ENCODE results near the gene PPT2. TPM values are rescaled to one million over a fixed set of nuclear protein-coding genes. Genes with fewer than 3 reads are reported as not detected.
"Not testable (repeated sequence)": the region's sequence is repeated elsewhere in the genome, so short reads cannot be mapped to it uniquely, and the experiment has no call there.

Gene PPT2
- total RNA-seq, 1 experiment from 2014 or later = 90.2 TPM

DNA sequence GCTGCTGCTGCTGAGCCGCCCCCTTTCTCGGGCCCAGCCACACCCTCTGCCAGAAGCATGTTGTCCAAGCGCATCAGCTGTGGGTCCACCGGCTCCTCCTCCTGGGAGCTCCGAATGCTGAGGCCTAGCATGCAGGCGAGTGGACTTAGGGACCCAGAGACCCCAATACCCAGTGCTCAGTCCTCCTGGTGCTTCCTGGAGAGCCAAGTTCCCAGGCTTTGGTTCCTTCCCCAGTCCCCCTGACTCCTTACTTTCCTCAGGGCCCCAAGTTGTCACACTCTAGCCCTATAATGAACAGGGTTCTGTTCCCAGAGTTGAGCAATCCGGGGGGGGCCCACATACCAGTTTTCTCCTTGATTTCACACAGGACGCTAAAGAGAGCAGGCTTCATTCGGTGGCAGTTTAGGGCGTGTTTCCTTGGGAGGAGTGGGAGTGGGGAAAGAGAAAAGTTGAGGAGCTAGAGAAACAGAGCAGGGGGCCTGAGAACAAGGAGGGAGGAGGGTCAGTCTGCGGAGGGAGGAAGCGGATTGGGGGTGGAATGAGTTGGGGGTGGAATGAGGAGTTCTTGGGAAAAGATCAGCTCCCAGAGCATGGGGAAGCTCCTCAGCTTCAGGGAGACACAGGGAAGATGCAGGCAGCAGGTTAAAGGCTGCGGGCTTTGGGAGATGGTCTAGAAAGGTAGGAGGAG lies 34.6 kb downstream of the PPT2 start:
- no peak for DNase-seq (ENCODE audit: low read depth)

DNA sequence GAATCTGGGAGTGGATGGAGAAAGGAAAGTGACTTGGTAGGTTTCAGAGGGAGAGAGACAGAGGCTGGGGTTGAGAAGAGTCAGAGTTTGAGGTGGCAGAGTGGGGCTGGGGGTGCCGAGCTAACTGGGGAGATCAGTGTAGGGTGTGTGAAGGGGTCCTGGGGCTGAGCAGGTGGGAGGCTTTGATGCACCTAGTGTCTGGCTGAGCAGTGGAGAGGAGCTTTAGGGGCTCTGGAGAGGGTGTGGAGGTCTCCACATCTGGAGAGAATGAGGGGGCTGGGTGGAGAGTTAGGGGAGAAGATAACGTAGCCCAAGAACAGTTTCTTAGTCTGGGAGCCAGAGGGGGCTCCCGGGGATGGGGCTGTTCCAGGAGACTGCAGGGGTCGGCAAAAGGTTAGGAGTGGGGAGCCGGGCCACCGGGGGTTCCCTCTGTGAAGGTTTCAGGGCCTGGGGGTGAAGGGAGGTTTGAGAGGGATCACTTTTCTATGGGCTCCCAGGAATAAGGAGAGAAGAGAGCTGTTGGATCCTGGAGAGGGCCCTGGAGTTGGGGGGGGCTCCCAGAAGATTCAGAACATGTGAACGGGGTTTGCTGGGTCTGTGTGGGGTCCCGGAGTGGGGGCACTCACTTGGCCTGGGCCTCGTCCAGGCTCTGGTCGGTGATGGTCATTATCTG lies 35.3 kb downstream of the PPT2 start:
- no peak for DNase-seq (ENCODE audit: low read depth)

DNA sequence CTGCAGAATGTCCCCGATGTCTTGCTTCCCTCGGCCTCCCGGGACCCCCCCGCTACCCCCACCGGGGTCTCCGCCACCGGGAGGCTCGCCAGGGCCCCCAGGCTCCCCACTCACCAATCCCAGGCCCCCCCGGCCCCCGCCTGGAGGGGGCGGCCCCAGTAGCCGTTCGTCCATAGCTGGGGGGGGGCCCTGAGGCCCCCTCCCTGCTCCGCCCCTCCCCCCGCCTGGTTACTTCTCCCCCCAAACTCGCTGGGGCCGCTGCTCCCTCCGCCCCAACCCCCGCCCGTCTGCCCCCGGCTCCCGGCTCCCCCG lies 35.8 kb downstream of the PPT2 start:
- no peak for DNase-seq (ENCODE audit: low read depth)

DNA sequence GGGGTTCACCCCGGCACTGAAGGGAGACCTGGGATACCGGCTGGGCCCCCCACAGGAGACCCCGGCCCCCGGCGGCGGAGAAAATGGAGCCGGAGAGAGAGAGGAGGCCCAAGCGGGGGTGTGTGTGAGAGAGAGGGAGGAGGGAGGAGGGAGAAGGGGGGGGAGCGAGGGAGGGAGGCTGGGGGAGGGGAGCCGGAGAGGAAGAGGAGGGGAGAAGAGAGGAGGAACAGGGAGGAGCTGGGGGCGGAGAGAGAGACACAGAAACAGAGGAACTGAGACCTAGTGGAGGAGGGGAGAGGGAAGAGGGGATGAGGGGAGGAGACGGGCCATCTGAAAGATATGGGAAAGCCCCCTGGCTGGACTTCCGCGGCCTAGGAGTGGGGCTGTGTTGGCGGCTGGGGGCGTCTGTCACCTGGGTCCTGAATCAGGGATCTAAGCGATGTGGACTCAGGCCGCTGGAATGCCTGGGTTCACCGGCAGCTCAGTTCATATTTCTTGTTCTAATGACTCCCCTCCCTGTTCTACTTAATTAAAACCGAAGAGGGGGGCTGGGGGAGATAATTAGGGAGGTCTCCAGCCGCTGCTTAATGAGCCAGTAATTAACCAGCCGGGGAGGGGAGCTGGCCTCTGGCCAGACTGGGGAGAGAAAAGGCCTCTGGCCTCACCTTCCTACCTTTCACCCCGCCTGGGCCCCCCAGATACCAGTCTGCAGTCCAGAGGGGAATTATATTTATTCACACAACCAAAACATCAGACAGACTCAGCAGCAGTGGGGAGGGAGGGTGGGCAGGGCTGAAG lies 36.3 kb downstream of the PPT2 start, which contains the start of gene PBX2:
TSS of gene PBX2 (minus strand) at position 149 of the 798 bp plus-strand sequence. CDS start 287 bp downstream, outside the sequence.
- DNase-seq (ENCODE audit: low read depth) = peak; percentile 82

DNA sequence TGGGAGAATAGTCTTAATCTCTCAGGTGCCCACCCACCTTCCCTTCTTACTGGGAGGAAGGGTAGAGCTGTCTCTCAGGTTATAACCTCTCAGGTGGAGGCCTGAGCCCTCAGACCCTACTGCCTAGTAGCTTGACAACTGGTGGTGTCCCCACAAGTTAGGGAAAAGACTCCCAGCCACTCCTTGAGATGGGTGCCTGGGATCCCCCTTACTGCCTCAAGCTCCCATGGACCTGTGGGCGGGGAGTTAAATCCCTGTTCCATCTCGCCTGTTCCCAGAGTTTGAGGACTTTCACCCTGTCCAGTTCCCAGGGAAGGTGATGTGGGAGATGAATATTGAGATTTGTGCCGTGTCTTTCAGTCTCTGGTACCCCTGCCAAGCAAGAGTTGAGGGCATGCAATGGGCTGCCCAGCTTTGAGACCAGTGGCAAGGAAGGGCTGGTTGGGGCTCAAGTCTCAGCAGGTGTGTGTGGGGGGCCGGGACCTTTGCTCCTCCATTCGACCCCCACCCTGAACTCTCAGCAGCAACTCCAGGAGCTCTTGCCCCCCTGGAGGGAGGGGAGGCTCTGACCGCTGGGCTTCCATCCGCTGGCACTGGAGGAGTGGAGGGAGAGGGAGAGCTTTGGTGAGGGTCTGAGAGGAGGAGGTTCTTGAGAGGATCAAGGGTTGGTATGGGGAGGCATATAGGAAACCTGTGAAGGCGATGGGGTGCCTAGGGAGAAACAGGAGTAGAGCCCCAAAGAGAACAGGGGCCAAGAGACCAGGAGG lies 37.2 kb downstream of the PPT2 start:
- DNase-seq (ENCODE audit: low read depth) = no peak

DNA sequence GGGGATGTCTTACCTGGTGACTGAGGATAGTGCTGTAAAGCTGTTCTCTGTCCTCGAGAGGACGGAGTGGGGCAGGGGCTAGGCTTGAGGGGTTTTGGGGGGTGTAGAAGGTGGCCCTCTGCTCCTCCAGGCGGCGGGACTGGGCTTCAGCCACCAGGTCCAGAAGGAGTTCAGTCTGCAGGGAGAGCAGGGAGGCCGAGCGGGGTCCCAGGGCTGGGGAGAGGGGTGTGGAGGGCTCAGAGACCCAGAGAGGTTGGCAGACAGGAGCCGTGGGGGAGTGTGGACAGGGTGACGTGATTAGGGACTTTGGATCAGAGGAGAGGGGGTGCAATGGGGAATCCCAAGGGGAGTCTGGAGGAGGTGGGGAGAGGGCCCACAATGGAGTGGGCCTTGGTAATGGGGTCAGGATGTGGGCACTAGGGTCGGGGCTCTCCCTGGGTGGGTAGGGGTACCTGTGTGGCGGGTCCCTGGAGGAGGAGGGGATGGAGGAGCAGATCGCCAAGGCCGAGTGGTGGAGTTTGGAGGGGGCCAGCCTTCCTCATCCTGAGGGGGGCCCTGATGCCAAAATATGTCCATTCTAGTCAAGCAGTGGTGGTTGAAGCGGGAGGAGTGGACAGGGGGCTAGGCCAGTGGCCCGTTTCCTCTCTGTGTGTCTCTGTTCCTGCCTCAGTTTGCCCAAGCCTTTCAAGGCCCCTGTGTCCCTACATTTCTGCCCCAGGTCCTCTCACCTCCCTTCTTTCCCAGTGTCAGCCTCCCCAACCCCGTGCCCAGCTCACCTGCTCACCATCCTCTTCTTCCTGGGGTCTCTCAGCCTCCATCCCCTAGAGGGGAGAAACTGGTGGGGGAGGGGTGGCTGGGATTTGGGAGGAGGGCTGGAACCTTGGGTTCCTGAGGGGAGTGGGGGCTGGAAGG lies 38.0 kb downstream of the PPT2 start:
- no peak for DNase-seq (ENCODE audit: low read depth)

DNA sequence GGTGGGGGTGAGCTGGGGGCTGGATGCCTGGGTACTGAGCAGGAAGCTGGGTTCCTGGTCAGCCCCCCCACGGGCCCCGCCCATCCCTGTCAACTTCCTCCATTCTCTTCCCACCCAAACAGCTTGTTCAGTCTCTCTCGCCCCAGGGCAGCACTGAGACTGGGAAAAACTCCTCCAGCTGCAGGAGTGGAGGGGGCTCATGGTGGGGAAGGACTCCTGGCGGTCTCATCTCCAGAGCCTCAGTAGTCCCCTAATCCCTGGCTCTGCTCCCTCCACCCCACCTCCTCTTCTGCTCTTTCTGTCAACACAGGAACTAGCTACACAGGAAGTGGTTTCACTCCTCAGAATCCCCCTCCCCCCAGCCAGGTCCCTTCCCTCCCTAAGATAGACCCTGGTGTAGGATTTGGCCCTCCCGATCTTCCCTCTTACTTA lies 38.7 kb downstream of the PPT2 start, which contains the start of gene GPSM3:
TSS of gene GPSM3 (minus strand) at position 36 of the 432 bp plus-strand sequence. CDS start 130 bp downstream, outside the sequence.
- peak; percentile 84 for DNase-seq (ENCODE audit: low read depth)

DNA sequence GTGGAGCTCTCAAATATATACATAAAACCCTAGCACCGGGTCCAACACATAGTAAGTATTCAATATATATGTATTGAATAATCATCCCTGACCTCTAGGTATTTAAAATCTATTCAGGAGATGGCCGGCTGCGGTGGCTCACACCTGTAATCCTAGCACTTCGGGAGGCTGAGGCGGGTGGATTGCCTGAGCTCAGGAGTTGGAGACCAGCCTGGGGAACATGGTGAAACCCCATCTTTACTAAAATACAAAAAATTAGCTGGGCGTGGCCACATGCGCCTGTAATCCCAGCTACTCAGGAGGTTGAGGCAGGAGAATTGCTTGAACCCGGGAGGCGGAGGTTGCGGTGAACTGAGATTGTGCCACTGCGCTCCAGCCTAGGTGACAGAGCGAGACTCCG lies 39.2 kb downstream of the PPT2 start:
- DNase-seq (ENCODE audit: low read depth) = not testable (repeated sequence)

DNA sequence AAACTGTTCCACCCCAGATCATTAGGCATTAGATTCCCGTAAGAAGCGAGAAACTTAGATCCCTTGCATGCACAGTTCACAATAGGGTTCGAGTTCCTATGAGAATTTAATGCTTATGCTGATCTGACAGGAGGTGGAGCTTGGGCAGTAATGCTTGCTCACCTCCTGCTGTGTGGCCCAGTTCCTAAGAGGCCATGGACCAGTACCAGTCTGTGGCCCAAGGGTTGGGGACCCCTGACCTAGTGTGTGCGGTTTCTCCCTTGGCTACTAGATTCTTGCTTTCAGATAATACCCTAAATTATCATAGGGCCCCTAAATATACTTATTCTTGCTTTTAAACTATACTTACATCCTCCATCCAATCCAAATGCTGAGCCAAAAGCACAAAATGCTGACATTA lies 40.4 kb downstream of the PPT2 start:
- DNase-seq (ENCODE audit: low read depth) = no peak

DNA sequence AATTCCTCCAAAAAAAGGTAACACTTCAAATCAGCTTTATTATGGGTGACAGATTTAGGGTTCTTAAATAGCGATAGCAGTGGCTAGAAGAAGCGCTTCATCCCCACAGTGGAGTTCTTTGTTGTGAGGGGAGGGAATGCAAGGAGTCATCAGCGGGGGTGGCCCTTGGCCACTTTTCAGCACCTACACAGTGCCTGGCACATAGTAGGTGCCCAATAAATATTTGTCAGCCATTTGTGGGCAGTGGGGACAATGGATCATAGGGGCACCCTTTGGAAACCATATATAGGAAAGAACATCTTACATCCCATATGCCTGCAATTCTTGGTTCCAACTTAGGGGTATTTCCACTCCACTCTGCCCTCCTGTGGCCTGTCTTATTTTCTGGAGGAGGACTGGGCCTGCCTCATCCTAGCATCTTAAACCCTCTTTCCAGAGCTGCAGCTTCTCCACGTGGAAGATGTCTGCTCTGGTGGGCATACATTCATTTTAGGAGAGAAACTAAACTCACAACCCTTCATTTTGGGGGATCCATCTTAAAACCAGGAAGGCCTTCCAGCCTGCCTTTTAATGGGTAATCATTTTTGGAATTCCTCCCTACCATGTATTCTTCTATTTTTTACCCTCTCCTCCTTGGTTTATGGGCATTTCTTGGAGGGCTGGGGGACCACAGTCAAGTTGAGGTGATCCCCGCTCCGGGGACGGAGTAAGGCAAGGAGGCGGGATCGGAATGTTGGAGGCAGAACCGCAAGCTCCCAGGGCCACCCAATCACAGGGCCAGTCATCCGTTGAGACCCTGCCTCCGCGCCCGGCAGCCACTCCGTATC lies 41.1 kb downstream of the PPT2 start:
- peak; percentile 58 for DNase-seq (ENCODE audit: low read depth)

DNA sequence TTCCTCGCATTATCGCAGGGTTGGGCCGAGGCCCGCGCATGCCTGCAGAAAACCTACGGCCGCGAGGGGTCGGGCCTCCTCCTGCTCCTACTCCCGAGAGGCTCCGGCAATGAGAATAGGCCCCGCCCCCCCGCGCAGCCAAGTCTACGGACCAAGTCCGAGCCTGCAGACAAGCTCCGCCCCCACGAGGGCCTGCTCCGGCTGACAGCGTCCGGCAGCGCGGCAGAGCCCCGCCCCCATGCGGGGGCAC lies 41.6 kb downstream of the PPT2 start:
- peak; percentile 100 for DNase-seq (ENCODE audit: low read depth)

DNA sequence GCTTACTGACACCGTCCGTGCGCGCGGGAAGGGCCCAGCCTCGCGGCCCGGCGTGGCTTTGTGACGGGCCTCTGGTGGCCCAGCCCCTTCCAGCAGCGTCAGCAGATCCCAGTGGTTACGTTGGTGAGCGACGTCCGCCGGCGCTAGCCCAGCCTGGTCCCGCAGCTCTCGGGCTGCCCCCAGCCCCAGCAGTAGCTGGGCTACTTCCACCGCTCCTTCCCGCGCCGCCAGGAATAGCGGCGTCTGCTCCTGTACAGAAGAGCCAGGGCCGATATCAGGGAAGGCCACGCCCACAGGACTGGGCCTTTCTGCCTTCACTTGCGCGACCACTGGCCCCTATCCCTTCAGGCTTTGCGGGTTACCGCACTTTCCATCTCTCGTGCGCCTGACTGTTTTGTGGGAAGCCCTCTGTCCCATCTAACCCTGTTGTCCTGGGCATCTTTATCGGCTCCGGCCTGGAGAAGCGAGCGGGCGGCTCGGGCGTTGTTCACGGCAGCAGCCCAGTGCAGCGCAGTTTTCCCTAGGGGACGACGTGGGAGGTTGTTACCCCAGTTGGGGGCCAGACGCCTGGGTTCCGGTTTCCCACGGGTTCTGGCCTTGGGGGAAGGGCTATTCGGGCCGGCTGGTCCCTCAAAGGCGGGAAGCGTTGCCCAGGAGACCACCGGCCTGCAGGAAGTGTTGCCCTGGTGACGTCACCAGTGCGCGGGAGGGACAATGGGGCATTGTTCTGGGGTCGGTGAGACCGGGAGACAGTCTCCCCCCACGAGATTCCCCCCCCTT lies 42.2 kb downstream of the PPT2 start:
- peak; percentile 91 for DNase-seq (ENCODE audit: low read depth)

DNA sequence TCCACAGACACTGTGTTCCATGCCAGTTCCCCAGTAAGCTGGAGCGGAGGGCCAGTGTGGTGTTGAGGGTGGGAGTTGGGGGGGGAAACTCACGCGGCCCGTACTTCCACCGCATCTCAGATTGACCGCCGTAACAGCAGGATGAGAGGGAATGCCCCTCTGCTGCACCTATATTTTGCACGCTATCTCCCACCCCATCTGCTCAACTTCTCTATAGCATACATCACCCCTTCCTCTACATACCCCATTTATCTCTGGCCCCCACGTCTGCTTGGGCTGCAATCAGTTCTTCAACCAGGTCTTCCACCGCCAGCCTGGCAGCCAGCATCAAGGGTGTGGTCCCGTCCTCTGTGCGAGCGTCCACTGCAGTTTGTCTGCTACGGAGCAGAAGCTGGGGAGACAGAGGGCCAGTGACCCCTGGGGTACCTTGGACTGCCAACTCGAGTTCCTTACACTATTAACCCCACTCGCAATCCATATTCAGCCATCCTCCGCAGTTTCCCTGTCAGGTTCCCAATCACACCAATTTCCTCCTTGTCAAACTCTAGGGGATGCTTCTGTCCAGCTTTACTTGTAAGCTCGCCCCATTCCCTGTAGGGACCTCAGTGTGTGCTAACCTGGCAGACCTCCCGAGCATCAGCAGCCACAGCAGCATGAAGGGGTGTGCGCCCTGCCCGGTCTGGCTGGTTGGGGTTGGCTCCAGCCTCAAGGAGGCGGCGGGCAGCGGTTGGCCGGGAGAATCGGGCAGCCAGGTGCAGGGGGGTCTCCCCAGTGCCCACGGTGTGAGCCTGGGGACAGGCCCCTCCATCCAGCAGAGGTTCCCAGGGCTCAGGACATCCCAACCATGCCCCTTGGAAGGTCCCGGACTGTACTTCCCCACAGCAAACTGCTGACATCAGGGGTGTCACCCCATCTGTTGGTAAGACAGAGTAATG lies 43.0 kb downstream of the PPT2 start:
- no peak for DNase-seq (ENCODE audit: low read depth)

DNA sequence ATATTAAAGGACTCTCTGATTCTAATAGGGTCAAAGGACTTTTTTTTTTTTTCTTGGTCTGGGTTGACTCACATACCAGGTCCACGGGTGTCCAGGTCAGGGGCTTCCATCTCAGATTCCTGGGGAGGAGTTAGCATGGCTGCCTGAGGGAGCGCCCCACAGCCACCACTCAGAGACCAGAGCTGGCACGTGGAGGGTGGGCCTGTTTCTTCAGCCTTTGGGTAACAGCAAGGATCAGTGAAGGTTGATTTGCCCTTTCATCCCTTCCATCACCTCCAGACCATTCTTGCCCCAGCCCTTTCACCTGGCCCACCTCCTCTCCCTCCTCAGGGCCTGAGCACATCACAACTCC lies 44.4 kb downstream of the PPT2 start:
- DNase-seq (ENCODE audit: low read depth) = no peak

DNA sequence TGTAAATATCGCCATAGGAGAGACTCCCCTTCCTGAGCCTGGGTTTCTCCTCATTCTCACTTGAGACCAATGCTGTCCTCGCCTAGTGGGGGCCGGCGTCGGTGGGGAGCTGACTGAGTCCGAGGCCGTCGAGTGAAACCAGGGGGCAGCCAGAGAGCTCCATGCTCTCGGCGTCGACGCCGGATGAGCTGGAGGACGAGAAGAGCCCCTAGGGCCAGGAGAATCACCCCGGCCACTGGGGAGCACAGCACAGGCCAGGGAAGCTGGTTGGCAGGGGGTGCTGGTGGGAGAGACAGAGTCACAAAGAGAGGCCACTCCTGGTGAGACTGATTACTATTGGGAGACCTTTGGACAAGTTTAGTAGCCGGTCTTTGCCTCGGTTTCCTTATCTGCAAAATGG lies 44.9 kb downstream of the PPT2 start:
- DNase-seq (ENCODE audit: low read depth) = no peak

DNA sequence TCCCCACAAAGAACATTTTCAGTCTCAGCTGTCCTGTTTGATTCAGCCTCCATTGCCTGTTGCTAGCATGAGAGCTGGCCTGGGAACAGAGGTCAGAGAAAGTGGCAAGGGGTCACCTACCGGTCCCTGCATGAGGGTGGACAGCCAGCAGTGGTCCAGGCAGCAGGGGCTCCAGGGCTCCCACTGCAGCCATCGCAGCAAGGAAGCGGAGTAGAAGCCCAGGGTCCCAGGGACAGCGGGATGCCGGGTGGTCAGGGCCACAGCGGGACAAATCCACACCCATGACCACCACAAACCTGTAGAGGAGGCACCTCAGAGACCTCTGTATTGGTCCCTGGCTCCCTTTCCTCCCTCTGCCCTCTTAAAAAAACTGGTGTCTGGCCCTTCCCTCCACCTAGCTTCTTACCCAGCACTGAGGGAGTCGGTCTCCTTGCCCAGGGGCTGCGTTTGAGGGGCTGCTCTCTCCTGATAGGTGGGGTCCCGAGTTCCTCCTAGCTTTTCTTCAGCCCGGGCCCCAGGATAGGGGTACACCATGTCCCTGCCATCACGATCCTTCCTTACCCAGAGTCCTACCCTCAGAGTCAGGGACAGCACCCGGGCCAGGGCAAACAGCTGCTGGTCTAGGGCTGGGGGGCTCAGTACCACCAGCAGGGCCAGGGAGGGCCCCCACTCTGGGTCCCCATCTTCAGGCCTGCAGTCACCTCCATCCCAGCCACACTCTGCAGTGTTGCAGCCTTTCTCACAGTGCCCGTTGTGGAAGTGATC lies 47.0 kb downstream of the PPT2 start:
- DNase-seq (ENCODE audit: low read depth) = no peak

DNA sequence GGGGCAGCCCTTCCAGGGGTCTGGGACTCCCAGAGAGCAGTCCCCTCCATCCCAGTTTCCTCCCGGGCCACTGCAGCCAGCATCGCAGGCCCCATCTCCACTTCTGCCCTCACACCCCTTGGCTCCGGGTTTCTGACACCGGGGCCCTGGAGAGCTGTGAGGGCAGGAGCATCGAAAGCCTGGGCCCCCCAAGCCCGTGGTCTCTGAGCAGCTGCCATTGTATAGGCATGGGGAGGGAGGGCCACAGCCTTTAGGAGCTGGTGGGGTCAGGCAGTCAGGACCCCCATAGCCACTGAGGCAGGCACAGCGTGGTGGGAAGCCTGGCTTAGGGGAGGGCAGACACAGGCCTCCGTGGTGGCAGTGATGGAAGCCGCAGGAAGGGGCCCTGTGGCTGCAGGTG lies 48.2 kb downstream of the PPT2 start:
- no peak for DNase-seq (ENCODE audit: low read depth)
